ENCODE data around the gene CD207.

DNA sequence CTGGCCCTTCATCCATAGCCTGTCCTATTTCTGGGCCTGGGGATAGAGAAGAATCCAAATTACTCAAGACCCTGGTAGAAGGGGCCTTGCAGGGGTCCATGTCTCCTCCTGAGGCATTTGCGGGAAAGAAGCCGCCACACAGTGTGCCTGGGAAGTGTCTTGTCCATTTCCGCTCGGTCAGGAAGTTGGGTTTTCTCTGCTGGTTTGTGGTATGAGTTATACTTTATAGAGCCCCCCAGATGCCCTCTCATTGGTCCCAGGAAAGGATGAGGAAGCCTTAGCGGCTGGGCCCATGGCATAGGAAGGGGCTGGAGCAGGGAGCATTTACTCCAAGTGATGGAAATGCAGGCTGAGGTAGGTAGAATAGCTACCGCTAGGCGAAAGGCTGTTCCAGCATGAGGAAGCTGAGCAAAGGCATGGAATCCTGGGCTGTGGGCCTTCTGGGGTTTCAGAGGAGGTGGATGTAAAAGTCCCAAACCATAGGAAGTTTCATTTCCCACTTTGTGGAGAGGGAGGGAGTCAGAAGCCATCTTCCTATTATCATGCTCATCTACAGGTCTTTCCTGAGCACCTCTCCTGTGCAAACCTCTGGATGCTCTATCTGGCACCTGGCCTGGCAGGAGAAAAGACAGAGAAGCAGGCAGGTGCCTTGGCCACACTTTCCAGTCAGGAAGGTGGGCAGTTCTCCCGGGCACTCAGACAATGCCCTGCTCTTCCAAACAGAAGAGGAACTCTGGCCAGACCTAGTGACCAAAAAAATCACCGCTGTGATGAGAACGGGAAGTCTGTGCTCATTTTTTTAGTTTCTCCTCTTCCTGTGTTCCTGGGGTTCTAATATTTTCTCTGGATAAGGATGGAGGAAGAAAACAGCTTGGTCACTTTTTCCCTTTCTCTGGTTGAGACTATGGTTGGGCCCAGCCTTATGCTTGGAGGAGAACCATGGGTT, 2.6 kb upstream of the CD207 start:
- TF ChIP-seq, protein P1, sequence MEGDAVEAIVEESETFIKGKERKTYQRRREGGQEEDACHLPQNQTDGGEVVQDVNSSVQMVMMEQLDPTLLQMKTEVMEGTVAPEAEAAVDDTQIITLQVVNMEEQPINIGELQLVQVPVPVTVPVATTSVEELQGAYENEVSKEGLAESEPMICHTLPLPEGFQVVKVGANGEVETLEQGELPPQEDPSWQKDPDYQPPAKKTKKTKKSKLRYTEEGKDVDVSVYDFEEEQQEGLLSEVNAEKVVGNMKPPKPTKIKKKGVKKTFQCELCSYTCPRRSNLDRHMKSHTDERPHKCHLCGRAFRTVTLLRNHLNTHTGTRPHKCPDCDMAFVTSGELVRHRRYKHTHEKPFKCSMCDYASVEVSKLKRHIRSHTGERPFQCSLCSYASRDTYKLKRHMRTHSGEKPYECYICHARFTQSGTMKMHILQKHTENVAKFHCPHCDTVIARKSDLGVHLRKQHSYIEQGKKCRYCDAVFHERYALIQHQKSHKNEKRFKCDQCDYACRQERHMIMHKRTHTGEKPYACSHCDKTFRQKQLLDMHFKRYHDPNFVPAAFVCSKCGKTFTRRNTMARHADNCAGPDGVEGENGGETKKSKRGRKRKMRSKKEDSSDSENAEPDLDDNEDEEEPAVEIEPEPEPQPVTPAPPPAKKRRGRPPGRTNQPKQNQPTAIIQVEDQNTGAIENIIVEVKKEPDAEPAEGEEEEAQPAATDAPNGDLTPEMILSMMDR (IDR thresholded peaks at IDR 0.05 in 4 of 5, conservative IDR thresholded peaks at IDR 0.05 in 1 of 5), result no peak
- TF ChIP-seq POLR2A (IDR thresholded peaks at IDR 0.05), result no peak

Data from gastrocnemius medialis (tissue), 4 donors.